ENCODE results near the gene ACTMAP.

- TF ChIP-seq CTCF (IDR thresholded peaks at IDR 0.05) (no peak), POLR2A (IDR thresholded peaks at IDR 0.05) (no peak), POLR2AphosphoS5 (IDR thresholded peaks at IDR 0.05; ENCODE audit: insufficient read depth in 1 of 2, low read depth in 1 of 2) (no peak)
Observed at GRCh38 chr19:40724315-40724714, 26.0 kb downstream of the ACTMAP start.

Measured in vagina (tissue), 2 donors.